Keratinocyte (primary cell): ENCODE measurements around the gene PIBF1. TPM values are rescaled to one million over a fixed set of nuclear protein-coding genes. Genes with fewer than 3 reads are reported as not detected.

Source experiments
- DNase-seq: peaks from one replicate; pipeline ENCODE4 v3.0.0-alpha.2; 2011; ENCODE audit warnings: low read depth, missing footprints, low spot score
- FAIRE-seq: peaks from 2 replicates; lab custom pipeline; 2011; peaks lifted over from hg19 to GRCh38; lab: Jason Lieb, UNC
- H2AFZ ChIP-seq: 2 replicates; pipeline ENCODE4 v1.6.0; 2012; ENCODE audit warnings: low read length, control low read depth, inconsistent platforms; ENCODE audit not compliant: control insufficient read depth
- H3K27ac ChIP-seq: 2 replicates; pipeline ENCODE4 v1.5.1; 2011; ENCODE audit warnings: low read length; ENCODE audit not compliant: control insufficient read depth, insufficient read depth
- H3K27me3 ChIP-seq: 3 replicates; pipeline ENCODE4 v1.6.0; 2011; ENCODE audit warnings: low read length; ENCODE audit not compliant: control insufficient read depth, insufficient read depth; ENCODE audit errors: extremely low read depth
- H3K36me3 ChIP-seq, 2 experiments: 2 replicates in 1 of 2; 3 replicates in 1 of 2; pipeline ENCODE4 v1.5.1; 2011; ENCODE audit warnings: low read length in 2 of 2, mild to moderate bottlenecking in 1 of 2; ENCODE audit not compliant: control insufficient read depth in 2 of 2, insufficient read depth in 2 of 2; ENCODE audit errors: extremely low read depth in 1 of 2
- H3K4me1 ChIP-seq: 3 replicates; pipeline ENCODE4 v1.5.1; 2011; ENCODE audit warnings: low read length; ENCODE audit not compliant: control insufficient read depth, insufficient read depth; ENCODE audit errors: extremely low read depth
- H3K4me2 ChIP-seq: 3 replicates; pipeline ENCODE4 v1.6.0; 2011; ENCODE audit warnings: low read depth, low read length; ENCODE audit not compliant: control insufficient read depth, insufficient read depth; ENCODE audit errors: extremely low read depth
- H3K4me3 ChIP-seq, 3 experiments: fragments of 200-600 bp in 1 of 3; sonication (generic) in 1 of 3; 2 replicates in 2 of 3; 3 replicates in 1 of 3; pipeline ENCODE4 v1.5.1; 2011 to 2016; ENCODE audit warnings: low read length in 3 of 3, mild to moderate bottlenecking in 3 of 3, control low read depth in 2 of 3, inconsistent platforms in 1 of 3, low read depth in 1 of 3, mixed read lengths in 1 of 3, mixed run types in 1 of 3, moderate library complexity in 1 of 3; ENCODE audit not compliant: control insufficient read depth in 2 of 3, insufficient read depth in 2 of 3; ENCODE audit errors: extremely low read depth in 1 of 3
- H3K79me2 ChIP-seq: 2 replicates; pipeline ENCODE4 v1.6.0; 2012; ENCODE audit warnings: low read length; ENCODE audit not compliant: control insufficient read depth, insufficient read depth
- H3K9ac ChIP-seq: 3 replicates; pipeline ENCODE4 v1.6.0; 2011; ENCODE audit warnings: low read length; ENCODE audit not compliant: control insufficient read depth, insufficient read depth; ENCODE audit errors: extremely low read depth
- H3K9me1 ChIP-seq: 3 replicates; pipeline ENCODE4 v1.6.0; 2011; ENCODE audit warnings: low read length; ENCODE audit not compliant: control insufficient read depth, insufficient read depth; ENCODE audit errors: extremely low read depth
- H3K9me3 ChIP-seq: 2 replicates; pipeline ENCODE4 v1.5.1; 2012; ENCODE audit warnings: low read depth, low read length; ENCODE audit not compliant: control insufficient read depth
- H4K20me1 ChIP-seq: 3 replicates; pipeline ENCODE4 v1.6.0; 2011; ENCODE audit warnings: low read length; ENCODE audit not compliant: control insufficient read depth, insufficient read depth; ENCODE audit errors: extremely low read depth
- EZH2 ChIP-seq: IDR thresholded peaks from one replicate; pipeline ENCODE4 v1.6.1; 2012; ENCODE audit warnings: inconsistent platforms, mild to moderate bottlenecking, low read length, moderate library complexity
- dilution Hi-C: fragments of 300-500 bp; cut with MboI; formaldehyde crosslinking; loops from one replicate; pipeline ENCODE4 v1.7.0; 2020; ENCODE audit warnings: low sequenced_read_pairs; ENCODE audit not compliant: extremely low pct_ligation_motif_present
- polyA plus RNA-seq, 5 experiments: library from polyadenylated mRNA; depleted of rRNA in 3 of 5; stranded (reverse) in 3 of 5; stranded (forward) in 1 of 5; unstranded in 1 of 5; fragments of >200 nt; gene quantifications; 1 replicate in 1 of 5; 2 replicates in 3 of 5; 3 replicates in 1 of 5; pipeline versions ENCODE4 v1.2.1 to v1.2.3, GENCODE V29; 2011 to 2012; ENCODE audit warnings: missing spikeins in 2 of 5, low read depth in 1 of 5, low replicate concordance in 1 of 5
- TF ChIP-seq, protein P1 (sequence below), 3 experiments: IDR thresholded peaks in 1 of 3; conservative IDR thresholded peaks in 1 of 3; optimal IDR thresholded peaks in 1 of 3; 2 replicates in 2 of 3; 3 replicates in 1 of 3; pipeline versions ENCODE3 to v1.5.1; 2011; ENCODE audit warnings: low read length in 3 of 3, mild to moderate bottlenecking in 3 of 3, moderate library complexity in 2 of 3, control low read depth in 1 of 3, inconsistent platforms in 1 of 3; ENCODE audit not compliant: insufficient read depth in 2 of 3; ENCODE audit errors: extremely low read depth in 1 of 3

The PIBF1 gene
- polyA plus RNA-seq, 1 donor (not counting 4 experiments of a cell fraction or from before 2014, with no cell fraction given) = 9.1 TPM

DNA sequence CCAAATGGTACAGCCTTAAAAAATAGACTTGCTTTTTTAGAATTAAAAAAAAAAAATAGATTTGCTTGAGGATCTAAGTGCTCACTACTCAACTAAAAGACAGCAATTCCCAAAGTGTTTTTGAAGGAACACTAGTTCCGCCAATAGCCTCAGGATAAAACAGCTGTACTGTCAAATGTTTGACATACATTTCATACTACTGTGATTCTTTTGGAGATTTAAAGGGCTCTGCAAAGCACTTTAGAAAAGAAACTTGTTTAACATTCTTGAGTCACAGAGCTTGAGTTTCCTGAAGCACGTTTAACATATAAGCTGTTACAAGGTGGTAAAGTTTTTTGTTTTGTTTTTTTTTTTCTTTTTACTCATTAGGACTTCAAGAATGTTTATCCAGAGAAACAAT is 253.7 kb downstream of the PIBF1 start:
- FAIRE-seq = no peak

DNA sequence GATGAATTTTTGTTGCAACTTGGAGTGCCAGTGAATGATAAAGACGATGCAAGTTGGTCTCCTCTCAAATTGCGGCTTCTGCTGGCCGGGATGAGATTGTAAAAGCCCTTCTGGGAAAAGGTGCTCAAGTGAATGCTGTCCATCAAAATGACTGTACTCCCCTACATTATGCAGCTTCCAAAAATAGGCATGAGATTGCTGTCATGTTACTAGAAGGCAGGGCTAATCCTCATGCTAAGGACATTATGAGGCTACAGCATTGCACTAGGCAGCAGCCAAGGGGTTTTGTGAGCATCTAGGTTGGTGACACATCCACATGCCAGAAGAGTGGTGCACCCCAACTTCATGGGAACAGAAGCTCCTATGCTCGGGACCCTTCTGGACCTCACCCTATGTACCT is 254.6 kb downstream of the PIBF1 start:
- H3K36me3 ChIP-seq = no peaks in the 10 kb centered on the region
- H3K9ac ChIP-seq = no peak overlapping the region
- H3K4me2 ChIP-seq = no peak overlapping the region
- H3K27ac ChIP-seq = no peak overlapping the region
- no peaks in the 10 kb centered on the region for H3K79me2 ChIP-seq
- TF ChIP-seq EZH2 = no peak
- no peak overlapping the region for H3K4me3 ChIP-seq
- no peaks in the 10 kb centered on the region for H3K27me3 ChIP-seq
- no peaks in the 10 kb centered on the region for H3K9me3 ChIP-seq
- no peaks in the 10 kb centered on the region for H3K4me1 ChIP-seq
- dilution Hi-C loops = no loop called here
- DNase-seq = no peak
- H3K9me1 ChIP-seq = no peaks in the 10 kb centered on the region
- H2AFZ ChIP-seq = no peak overlapping the region
- no peaks in the 10 kb centered on the region for H4K20me1 ChIP-seq
- no peak for FAIRE-seq

More for the DNA sequence above, 253.7 kb downstream of the PIBF1 start:
- no peak overlapping the region for H3K9ac ChIP-seq
- H3K4me1 ChIP-seq = no peaks in the 10 kb centered on the region
- no peaks in the 10 kb centered on the region for H3K79me2 ChIP-seq
- H3K27ac ChIP-seq = no peak overlapping the region
- no peaks in the 10 kb centered on the region for H3K9me3 ChIP-seq
- H4K20me1 ChIP-seq = no peaks in the 10 kb centered on the region
- H3K4me3 ChIP-seq = no peak overlapping the region
- no peak overlapping the region for H3K4me2 ChIP-seq
- H3K36me3 ChIP-seq = no peaks in the 10 kb centered on the region
- TF ChIP-seq, protein P1, sequence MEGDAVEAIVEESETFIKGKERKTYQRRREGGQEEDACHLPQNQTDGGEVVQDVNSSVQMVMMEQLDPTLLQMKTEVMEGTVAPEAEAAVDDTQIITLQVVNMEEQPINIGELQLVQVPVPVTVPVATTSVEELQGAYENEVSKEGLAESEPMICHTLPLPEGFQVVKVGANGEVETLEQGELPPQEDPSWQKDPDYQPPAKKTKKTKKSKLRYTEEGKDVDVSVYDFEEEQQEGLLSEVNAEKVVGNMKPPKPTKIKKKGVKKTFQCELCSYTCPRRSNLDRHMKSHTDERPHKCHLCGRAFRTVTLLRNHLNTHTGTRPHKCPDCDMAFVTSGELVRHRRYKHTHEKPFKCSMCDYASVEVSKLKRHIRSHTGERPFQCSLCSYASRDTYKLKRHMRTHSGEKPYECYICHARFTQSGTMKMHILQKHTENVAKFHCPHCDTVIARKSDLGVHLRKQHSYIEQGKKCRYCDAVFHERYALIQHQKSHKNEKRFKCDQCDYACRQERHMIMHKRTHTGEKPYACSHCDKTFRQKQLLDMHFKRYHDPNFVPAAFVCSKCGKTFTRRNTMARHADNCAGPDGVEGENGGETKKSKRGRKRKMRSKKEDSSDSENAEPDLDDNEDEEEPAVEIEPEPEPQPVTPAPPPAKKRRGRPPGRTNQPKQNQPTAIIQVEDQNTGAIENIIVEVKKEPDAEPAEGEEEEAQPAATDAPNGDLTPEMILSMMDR (optimal IDR thresholded peaks at IDR 0.05 in 1 of 3, IDR thresholded peaks at IDR 0.05 in 1 of 3, conservative IDR thresholded peaks at IDR 0.05 in 1 of 3; ENCODE audit: extremely low read depth in 1 of 3, insufficient read depth in 2 of 3, low read length in 3 of 3) = no peak
- TF ChIP-seq EZH2 = no peak
- H2AFZ ChIP-seq = no peak overlapping the region
- no peaks in the 10 kb centered on the region for H3K9me1 ChIP-seq
- dilution Hi-C loops = no loop called here
- DNase-seq = no peak
- H3K27me3 ChIP-seq = no peaks in the 10 kb centered on the region

DNA sequence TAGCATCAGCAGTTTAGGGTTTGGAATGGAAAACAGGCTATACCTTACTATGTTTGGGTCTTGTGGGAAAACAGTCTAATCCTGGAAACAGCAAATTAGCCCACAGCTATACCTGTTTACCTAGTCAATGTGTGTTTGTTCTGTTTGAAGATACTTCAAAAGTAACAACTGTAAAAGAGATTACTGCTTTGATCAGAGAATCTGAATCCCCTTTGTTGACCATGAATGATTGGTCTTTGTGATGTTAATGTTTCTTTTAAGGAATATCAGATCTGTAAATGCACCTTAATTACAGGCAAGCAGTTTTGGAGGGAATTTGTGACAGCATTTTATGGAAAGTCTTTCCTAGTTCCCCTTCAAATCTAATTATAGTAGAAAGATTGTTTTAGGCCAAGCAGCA is 256.1 kb downstream of the PIBF1 start:
- H3K27ac ChIP-seq = no peak overlapping the region
- no peaks in the 10 kb centered on the region for H4K20me1 ChIP-seq
- H3K9me3 ChIP-seq = no peaks in the 10 kb centered on the region
- DNase-seq = no peak
- H3K36me3 ChIP-seq = no peaks in the 10 kb centered on the region
- no peaks in the 10 kb centered on the region for H3K4me1 ChIP-seq
- no peak overlapping the region for H3K9ac ChIP-seq
- TF ChIP-seq, protein P1 (optimal IDR thresholded peaks at IDR 0.05 in 1 of 3, IDR thresholded peaks at IDR 0.05 in 1 of 3, conservative IDR thresholded peaks at IDR 0.05 in 1 of 3; ENCODE audit: extremely low read depth in 1 of 3, insufficient read depth in 2 of 3, low read length in 3 of 3) = no peak
- no peak for TF ChIP-seq EZH2
- H3K4me3 ChIP-seq = no peak overlapping the region
- dilution Hi-C loops = no loop called here
- H3K79me2 ChIP-seq = no peaks in the 10 kb centered on the region
- no peak for FAIRE-seq
- no peak overlapping the region for H3K4me2 ChIP-seq
- no peak overlapping the region for H2AFZ ChIP-seq
- no peaks in the 10 kb centered on the region for H3K27me3 ChIP-seq
- H3K9me1 ChIP-seq = no peaks in the 10 kb centered on the region
